GM21447 (cell line): ENCODE data around the gene TAF10.

ENCODE experiments used
- ATAC-seq: cut with Tn5 transposase; IDR thresholded peaks from one replicate; pipeline ENCODE4 v1.9.1; 2021; ENCODE audit not compliant: unreplicated experiment

Gene TAF10

GRCh38 chr11:6625832-6626420, 13.9 kb upstream of the TAF10 start:
- no peak for ATAC-seq

GRCh38 chr11:6625156-6625831, 13.3 kb upstream of the TAF10 start:
- no peak for ATAC-seq

- no peak for ATAC-seq
These were observed 11.7 kb upstream of the TAF10 start for GRCh38 chr11:6623391-6624363.

GRCh38 chr11:6622261-6623171, 10.5 kb upstream of the TAF10 start:
- ATAC-seq, result no peak

GRCh38 chr11:6621711-6622211, 9.7 kb upstream of the TAF10 start:
- no peak for ATAC-seq

GRCh38 chr11:6620636-6621035, 8.6 kb upstream of the TAF10 start:
- ATAC-seq, result no peak

- ATAC-seq, result peak; percentile 99
These were observed 7.2 kb upstream of the TAF10 start, which contains the start of gene TPP1 for GRCh38 chr11:6619004-6619745. TSS of gene TPP1 (minus strand) at chr11:6619422. CDS start at chr11:6619400, 22 bp downstream.

GRCh38 chr11:6618117-6619003, 6.3 kb upstream of the TAF10 start:
- peak; percentile 22 for ATAC-seq

- ATAC-seq, result no peak
These were observed 5.3 kb upstream of the TAF10 start for GRCh38 chr11:6617315-6617781.

- no peak for ATAC-seq
These were observed 4.7 kb upstream of the TAF10 start for GRCh38 chr11:6616596-6617250.

GRCh38 chr11:6615882-6616585, 4.0 kb upstream of the TAF10 start:
- ATAC-seq, result no peak

GRCh38 chr11:6615046-6615445, 3.0 kb upstream of the TAF10 start:
- no peak for ATAC-seq

- ATAC-seq, result no peak
These were observed 2.4 kb upstream of the TAF10 start for GRCh38 chr11:6614446-6614845.

- no peak for ATAC-seq
These were observed 1.5 kb upstream of the TAF10 start for GRCh38 chr11:6613496-6613895.

GRCh38 chr11:6611963-6612212, 128 bp downstream of the TAF10 start:
- peak; percentile 2 for ATAC-seq

GRCh38 chr11:6611092-6611962, 689 bp downstream of the TAF10 start:
- ATAC-seq, result peak; percentile 5

GRCh38 chr11:6610591-6610990, 1.4 kb downstream of the TAF10 start:
- no peak for ATAC-seq
